BJ (cell line): ENCODE data around the gene AQP2. TPM values are rescaled to one million over a fixed set of nuclear protein-coding genes. Genes with fewer than 3 reads are reported as not detected.

Source experiments
- CTCF ChIA-PET: fragments of 350-600 bp; formaldehyde crosslinking; extraction: SDS; loops from one replicate; lab custom pipeline; 2021; ENCODE audit warnings: antibody characterized with exemption, inconsistent platforms; lab: Yijun Ruan, JAX
- POLR2A ChIA-PET: fragments of 300-600 bp; sonication (Branson Sonifier 250); formaldehyde crosslinking; extraction: SDS; loops from one replicate; lab custom pipeline; 2021; ENCODE audit warnings: antibody characterized with exemption; lab: Charles Lee
- DNase-seq: peaks from one replicate; pipeline ENCODE4 v3.0.0-alpha.2; 2011; ENCODE audit warnings: low read depth
- H3K27me3 ChIP-seq: 2 replicates; pipeline ENCODE4 v1.6.0; 2011; ENCODE audit warnings: low read length; ENCODE audit not compliant: control insufficient read depth, insufficient read depth
- H3K36me3 ChIP-seq: 2 replicates; pipeline ENCODE4 v1.5.1; 2011; ENCODE audit warnings: low read length; ENCODE audit not compliant: control insufficient read depth, insufficient read depth
- H3K4me3 ChIP-seq: 2 replicates; pipeline ENCODE4 v1.5.1; 2011; ENCODE audit warnings: low read depth, mild to moderate bottlenecking, control low read depth, low read length
- polyA plus RNA-seq: library from polyadenylated mRNA; depleted of rRNA; stranded (reverse); fragments of >200 nt; gene quantifications from 2 replicates; pipeline ENCODE4 v1.2.3, GENCODE V29; 2011
- TF ChIP-seq, protein P1 (sequence below): IDR thresholded peaks from 2 replicates; pipeline ENCODE4 v1.5.1; 2011; ENCODE audit warnings: low read depth, mild to moderate bottlenecking, control low read depth, inconsistent platforms, low read length, moderate library complexity; ENCODE audit not compliant: insufficient read depth

Gene AQP2
- polyA plus RNA-seq, 1 experiment = not detected

DNA sequence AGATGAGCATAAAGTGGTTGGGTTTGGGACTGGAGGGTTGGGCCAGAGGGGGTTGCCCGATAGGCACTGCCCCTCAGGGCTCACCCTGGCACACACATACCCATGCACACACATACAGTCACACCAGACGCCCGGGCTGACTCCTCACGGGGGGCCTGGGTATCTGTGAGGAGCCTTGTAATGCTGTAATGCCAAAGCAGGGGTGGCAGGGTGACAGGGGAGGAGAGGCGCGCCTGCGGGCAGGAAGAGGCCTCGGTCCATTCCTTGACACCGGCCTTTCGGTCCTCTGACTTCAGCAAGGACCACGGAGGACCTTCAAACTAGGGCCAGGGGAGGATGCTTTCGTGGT lies 47.2 kb upstream of the AQP2 start:
- DNase-seq = no peak
- peaks cover 10% of the 10 kb centered on the region for H3K27me3 ChIP-seq
- TF ChIP-seq, protein P1, sequence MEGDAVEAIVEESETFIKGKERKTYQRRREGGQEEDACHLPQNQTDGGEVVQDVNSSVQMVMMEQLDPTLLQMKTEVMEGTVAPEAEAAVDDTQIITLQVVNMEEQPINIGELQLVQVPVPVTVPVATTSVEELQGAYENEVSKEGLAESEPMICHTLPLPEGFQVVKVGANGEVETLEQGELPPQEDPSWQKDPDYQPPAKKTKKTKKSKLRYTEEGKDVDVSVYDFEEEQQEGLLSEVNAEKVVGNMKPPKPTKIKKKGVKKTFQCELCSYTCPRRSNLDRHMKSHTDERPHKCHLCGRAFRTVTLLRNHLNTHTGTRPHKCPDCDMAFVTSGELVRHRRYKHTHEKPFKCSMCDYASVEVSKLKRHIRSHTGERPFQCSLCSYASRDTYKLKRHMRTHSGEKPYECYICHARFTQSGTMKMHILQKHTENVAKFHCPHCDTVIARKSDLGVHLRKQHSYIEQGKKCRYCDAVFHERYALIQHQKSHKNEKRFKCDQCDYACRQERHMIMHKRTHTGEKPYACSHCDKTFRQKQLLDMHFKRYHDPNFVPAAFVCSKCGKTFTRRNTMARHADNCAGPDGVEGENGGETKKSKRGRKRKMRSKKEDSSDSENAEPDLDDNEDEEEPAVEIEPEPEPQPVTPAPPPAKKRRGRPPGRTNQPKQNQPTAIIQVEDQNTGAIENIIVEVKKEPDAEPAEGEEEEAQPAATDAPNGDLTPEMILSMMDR = no peak
- ChIA-PET CTCF (no interaction called here), POLR2A (no interaction called here)
- H3K4me3 ChIP-seq = no peak overlapping the region
- no peaks in the 10 kb centered on the region for H3K36me3 ChIP-seq

DNA sequence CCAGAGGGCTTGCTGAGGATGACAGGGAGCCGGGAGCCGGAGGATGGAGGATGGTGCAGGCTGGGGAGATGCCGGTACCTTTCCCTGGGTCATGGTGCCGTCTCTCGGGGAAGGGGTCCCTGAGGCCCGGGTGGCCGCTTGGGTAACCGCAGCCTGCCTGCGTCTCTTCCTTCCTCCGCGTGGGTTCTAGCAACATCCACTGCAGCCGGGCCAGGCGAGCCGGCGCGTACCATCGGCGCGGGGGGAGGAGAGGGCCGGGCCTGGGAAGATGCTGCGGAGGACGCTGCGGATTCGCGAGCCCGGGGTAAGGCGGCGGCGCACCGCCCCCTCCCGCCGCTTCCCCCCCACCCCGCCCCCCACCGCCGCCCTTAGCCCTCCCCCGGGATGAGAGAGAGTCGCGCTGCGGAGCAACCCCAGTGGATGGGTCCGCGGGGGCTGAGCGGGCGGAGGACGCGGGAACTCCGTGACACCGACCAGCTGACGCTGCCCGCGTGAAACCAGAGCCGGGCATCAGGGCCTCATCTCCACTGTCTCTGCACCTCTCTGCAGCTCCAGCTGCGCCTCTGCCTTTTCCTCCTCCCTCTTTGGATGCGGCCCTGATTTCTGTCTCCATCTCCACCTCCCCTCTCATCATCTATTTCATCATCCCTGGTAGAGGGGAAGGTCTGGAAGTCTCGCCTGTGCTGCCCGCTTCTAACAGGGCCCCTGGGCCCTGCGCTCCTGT lies 46.7 kb upstream of the AQP2 start, which contains the start of gene FAIM2:
TSS of gene FAIM2 (minus strand) at position 201 of the 724 bp plus-strand sequence. CDS start at position 93, 108 bp downstream.
- H3K4me3 ChIP-seq = peak within 1 kb of the TSS; percentile 29
- ChIA-PET POLR2A (no interaction called here), CTCF (interaction anchor here (0.7 to 0.8 kb wide), 2 partner anchors 9 to 19 kb away, joined by 3 read pairs; no protein-coding TSS in a partner anchor)
- TF ChIP-seq, protein P1 = no peak
- H3K27me3 ChIP-seq = peaks cover 9% of the 10 kb centered on the region
- peak; percentile 7 for DNase-seq
- H3K36me3 ChIP-seq = no peaks in the 10 kb centered on the region

DNA sequence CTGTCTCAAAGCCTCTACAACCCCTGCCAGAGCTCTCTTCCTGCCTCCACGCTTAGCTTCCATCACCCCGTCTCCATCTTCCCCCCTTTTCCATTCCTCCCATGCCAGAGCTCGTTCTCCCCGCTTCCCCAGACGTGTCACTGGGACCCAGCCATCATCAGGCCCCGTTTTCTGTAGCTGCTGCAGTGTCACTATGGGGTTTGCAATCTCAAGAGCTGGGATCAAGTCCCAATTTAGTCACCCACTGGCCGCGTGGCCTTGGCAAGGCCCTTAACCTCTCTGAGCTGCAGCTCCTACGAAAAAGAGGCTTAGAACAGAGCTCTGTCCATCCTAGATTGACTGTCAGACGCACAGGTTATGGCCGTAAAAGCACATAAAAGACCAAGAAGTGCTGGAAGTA lies 45.9 kb upstream of the AQP2 start:
- no peak for DNase-seq
- POLR2A ChIA-PET = no interaction called here
- Histone ChIP-seq H3K4me3 (no peak overlapping the region), H3K27me3 (peaks cover 6% of the 10 kb centered on the region), H3K36me3 (no peaks in the 10 kb centered on the region)
- CTCF ChIA-PET = interaction anchor here (0.6 to 0.8 kb wide), 3 partner anchors 8 to 163 kb away, joined by 3 read pairs; partner anchors contain the start of gene TMBIM6
- TF ChIP-seq, protein P1 = no peak

DNA sequence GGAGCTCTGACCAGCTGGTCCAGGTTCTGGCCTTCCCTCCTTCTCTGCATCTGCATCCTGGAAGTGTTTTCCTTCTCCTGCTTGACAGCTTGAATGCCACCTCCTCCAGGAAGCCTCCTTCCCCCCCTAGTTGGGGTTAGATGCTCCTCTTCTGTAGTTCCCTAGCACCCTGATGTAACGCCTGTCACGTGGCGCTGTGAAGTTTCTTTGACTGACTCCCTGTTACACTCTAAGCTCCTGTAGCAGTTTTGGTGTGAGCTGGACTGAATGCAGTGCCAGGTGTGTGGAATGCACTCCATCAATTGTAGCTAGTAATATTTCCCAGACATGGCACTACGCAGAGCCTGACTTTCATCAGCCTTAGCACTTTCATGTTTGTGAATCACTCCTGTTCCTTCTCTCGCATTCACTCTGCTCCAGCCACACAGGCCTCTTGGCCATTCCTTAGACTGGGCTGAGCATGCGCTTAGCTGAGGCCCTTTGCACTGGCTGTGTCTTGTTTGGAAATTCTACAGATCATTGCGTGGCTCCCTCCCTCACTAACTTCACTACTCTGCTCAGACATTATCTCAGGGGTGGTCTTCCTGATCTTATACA lies 44.7 kb upstream of the AQP2 start:
- no peaks in the 10 kb centered on the region for H3K36me3 ChIP-seq
- H3K4me3 ChIP-seq = no peak overlapping the region
- DNase-seq = no peak
- TF ChIP-seq, protein P1 = no peak
- H3K27me3 ChIP-seq = peaks cover 4% of the 10 kb centered on the region
- POLR2A ChIA-PET = no interaction called here
- CTCF ChIA-PET = interaction anchor here (0.6 to 2.3 kb wide), 3 partner anchors 24 to 150 kb away, joined by 3 to 7 read pairs (median 4); no protein-coding TSS in a partner anchor

DNA sequence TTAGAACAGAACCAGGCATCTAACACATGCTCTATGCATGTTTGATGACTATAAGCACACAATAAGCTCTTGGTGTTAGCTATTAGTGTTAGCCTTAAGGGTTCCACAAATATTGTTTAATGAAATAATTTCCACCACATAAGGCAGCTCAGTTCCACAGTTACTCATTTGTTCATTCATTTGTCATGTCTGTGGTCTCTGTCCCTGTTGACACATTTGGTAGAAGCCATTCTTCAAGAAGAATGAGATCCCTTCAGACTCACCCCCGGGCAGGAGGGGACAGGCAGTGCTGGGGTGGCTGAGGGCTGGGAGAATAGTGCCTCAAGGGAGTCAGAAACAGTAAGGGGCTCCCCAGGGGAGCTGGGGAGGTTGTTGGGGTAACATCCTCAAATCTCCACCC lies 43.2 kb upstream of the AQP2 start:
- Histone ChIP-seq H3K4me3 (no peak overlapping the region), H3K27me3 (no peaks in the 10 kb centered on the region; the same call in 1 of the 2 replicates), H3K36me3 (no peaks in the 10 kb centered on the region)
- DNase-seq = no peak
- ChIA-PET CTCF (interaction anchor here (1.0 to 2.3 kb wide), 3 partner anchors 39 to 130 kb away, joined by 3 to 7 read pairs (median 5); no protein-coding TSS in a partner anchor), POLR2A (no interaction called here)
- TF ChIP-seq, protein P1 = no peak
